AML-193 (cell line): ENCODE data around the gene FBLN2.
A peak's percentile ranks its signal among the peaks of the same experiment; 100 is the strongest.
"Not testable (repeated sequence)": the region's sequence is repeated elsewhere in the genome, so short reads cannot be mapped to it uniquely, and the experiment has no call there.

ENCODE experiments used
- DNase-seq, 2 experiments: peaks; one replicate each; lab custom pipeline; 2025; lab: John Stamatoyannopoulos, UW

Gene FBLN2

GRCh38 chr3:13549623-13550422 lies 898 bp downstream of the FBLN2 start:
- no peak for DNase-seq

GRCh38 chr3:13550423-13550690 lies 1.4 kb downstream of the FBLN2 start:
- peak in 1 of 2 experiments; percentile 2 for DNase-seq

- DNase-seq, result no peak
These were observed 2.0 kb downstream of the FBLN2 start for GRCh38 chr3:13550791-13551360.

- no peak for DNase-seq
These were observed 4.1 kb downstream of the FBLN2 start for GRCh38 chr3:13552857-13553652.

- DNase-seq, result no peak
These were observed 4.8 kb downstream of the FBLN2 start for GRCh38 chr3:13553686-13554085.

GRCh38 chr3:13555753-13556152 lies 6.8 kb downstream of the FBLN2 start:
- DNase-seq, result no peak

GRCh38 chr3:13556207-13556606 lies 7.3 kb downstream of the FBLN2 start:
- no peak for DNase-seq

GRCh38 chr3:13556917-13557316 lies 8.0 kb downstream of the FBLN2 start:
- DNase-seq, result no peak

GRCh38 chr3:13557417-13557816 lies 8.5 kb downstream of the FBLN2 start:
- no peak for DNase-seq

GRCh38 chr3:13557926-13558325 lies 9.0 kb downstream of the FBLN2 start:
- DNase-seq, result no peak

- no peak for DNase-seq
These were observed 9.7 kb downstream of the FBLN2 start for GRCh38 chr3:13558651-13559050.

GRCh38 chr3:13559764-13560525 lies 11.0 kb downstream of the FBLN2 start:
- DNase-seq, result no peak

- no peak for DNase-seq
These were observed 12.5 kb downstream of the FBLN2 start for GRCh38 chr3:13561376-13561775.

- no peak for DNase-seq
These were observed 13.0 kb downstream of the FBLN2 start for GRCh38 chr3:13561967-13562366.

- DNase-seq, result not testable (repeated sequence)
These were observed 13.5 kb downstream of the FBLN2 start for GRCh38 chr3:13562421-13562820.

- no peak for DNase-seq
These were observed 14.4 kb downstream of the FBLN2 start for GRCh38 chr3:13563321-13563720.

- no peak for DNase-seq
These were observed 15.0 kb downstream of the FBLN2 start for GRCh38 chr3:13563911-13564310.

- DNase-seq, result no peak
These were observed 16.0 kb downstream of the FBLN2 start for GRCh38 chr3:13564751-13565560.

GRCh38 chr3:13565581-13566452 lies 16.9 kb downstream of the FBLN2 start:
- no peak for DNase-seq

- DNase-seq, result no peak
These were observed 17.5 kb downstream of the FBLN2 start for GRCh38 chr3:13566453-13566748.
